Endothelial cell (in vitro differentiated cells): ENCODE data around the gene CAPN9. TPM values are rescaled to one million over a fixed set of nuclear protein-coding genes. Genes with fewer than 3 reads are reported as not detected.

ENCODE experiments used
- DNase-seq: peaks from one replicate; pipeline ENCODE4 v3.0.0; 2021; ENCODE audit warnings: low spot score
- H3K27ac Mint-ChIP-seq: one replicate; pipeline ENCODE4 v1.8.0; 2021; ENCODE audit warnings: mixed read lengths, inconsistent platforms; ENCODE audit not compliant: unreplicated experiment
- H3K27me3 Mint-ChIP-seq: one replicate; pipeline ENCODE4 v1.8.0; 2021; ENCODE audit warnings: mild to moderate bottlenecking, moderate library complexity, mixed read lengths, inconsistent platforms; ENCODE audit not compliant: unreplicated experiment
- H3K36me3 Mint-ChIP-seq: one replicate; pipeline ENCODE4 v1.8.0; 2021; ENCODE audit warnings: mild to moderate bottlenecking, low read depth, mixed read lengths, inconsistent platforms; ENCODE audit not compliant: unreplicated experiment
- H3K4me1 Mint-ChIP-seq: one replicate; pipeline ENCODE4 v1.8.0; 2021; ENCODE audit warnings: mild to moderate bottlenecking, mixed read lengths, inconsistent platforms; ENCODE audit not compliant: unreplicated experiment
- H3K4me3 Mint-ChIP-seq: one replicate; pipeline ENCODE4 v1.8.0; 2021; ENCODE audit warnings: mild to moderate bottlenecking, mixed read lengths, inconsistent platforms; ENCODE audit not compliant: unreplicated experiment
- H3K9me3 Mint-ChIP-seq: one replicate; pipeline ENCODE4 v1.8.0; 2021; ENCODE audit warnings: mixed read lengths, inconsistent platforms; ENCODE audit not compliant: unreplicated experiment
- total RNA-seq: library from RNA; stranded (reverse); fragmentation: NEBNext Ultra II Directional; extraction: Animal tissue kit (Norgen Biotek cat#: 25700); gene quantifications from one replicate; pipeline ENCODE4 v1.2.1, GENCODE V29; 2021; ENCODE audit not compliant: unreplicated experiment
- TF ChIP-seq, protein P1 (sequence below): fragments of 200-600 bp; sonication (generic); IDR thresholded peaks from one replicate; pipeline ENCODE4 v1.5.0; 2021; ENCODE audit warnings: antibody characterized with exemption; ENCODE audit not compliant: unreplicated experiment

Gene CAPN9
- total RNA-seq, 1 donor from 2014 or later = not detected

DNA sequence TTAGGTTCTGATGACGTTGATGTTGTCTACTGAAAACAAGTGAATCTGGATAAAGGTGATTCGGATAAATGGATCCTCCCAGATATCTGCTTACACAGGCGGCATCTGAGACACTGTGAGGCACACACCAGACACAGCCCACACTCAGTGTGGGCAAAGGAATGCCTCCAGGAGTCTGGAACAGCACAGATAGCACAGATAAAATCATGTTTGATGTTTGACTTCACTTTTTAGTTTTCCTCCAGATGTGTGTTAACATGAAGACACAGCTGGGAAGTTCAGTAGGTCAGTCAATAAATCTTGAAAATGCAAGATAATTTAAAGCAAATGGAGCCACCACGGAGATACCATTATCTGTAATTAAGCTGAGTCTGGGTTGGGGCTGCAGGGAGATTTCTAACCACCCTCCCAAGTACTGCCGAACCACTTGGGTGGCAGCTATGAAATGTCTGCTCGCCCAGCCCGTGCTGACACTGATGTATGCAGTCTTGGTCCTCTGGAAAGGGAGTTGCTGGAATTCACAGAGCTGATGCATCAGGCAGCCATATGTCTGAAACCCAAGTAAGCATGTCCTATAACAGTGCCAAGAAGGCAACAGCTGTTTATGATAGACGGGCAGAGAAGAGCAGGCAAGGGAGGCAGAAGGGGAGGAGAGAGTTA lies 11.7 kb downstream of the CAPN9 start:
- Mint-ChIP-seq H3K36me3 (no peaks in the 10 kb centered on the region), H3K27me3 (peaks cover 2% of the 10 kb centered on the region), H3K9me3 (no peaks in the 10 kb centered on the region), H3K4me3 (no peak overlapping the region), H3K4me1 (no peaks in the 10 kb centered on the region), H3K27ac (no peak overlapping the region)
- TF ChIP-seq, protein P1, sequence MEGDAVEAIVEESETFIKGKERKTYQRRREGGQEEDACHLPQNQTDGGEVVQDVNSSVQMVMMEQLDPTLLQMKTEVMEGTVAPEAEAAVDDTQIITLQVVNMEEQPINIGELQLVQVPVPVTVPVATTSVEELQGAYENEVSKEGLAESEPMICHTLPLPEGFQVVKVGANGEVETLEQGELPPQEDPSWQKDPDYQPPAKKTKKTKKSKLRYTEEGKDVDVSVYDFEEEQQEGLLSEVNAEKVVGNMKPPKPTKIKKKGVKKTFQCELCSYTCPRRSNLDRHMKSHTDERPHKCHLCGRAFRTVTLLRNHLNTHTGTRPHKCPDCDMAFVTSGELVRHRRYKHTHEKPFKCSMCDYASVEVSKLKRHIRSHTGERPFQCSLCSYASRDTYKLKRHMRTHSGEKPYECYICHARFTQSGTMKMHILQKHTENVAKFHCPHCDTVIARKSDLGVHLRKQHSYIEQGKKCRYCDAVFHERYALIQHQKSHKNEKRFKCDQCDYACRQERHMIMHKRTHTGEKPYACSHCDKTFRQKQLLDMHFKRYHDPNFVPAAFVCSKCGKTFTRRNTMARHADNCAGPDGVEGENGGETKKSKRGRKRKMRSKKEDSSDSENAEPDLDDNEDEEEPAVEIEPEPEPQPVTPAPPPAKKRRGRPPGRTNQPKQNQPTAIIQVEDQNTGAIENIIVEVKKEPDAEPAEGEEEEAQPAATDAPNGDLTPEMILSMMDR = no peak
- no peak for DNase-seq

DNA sequence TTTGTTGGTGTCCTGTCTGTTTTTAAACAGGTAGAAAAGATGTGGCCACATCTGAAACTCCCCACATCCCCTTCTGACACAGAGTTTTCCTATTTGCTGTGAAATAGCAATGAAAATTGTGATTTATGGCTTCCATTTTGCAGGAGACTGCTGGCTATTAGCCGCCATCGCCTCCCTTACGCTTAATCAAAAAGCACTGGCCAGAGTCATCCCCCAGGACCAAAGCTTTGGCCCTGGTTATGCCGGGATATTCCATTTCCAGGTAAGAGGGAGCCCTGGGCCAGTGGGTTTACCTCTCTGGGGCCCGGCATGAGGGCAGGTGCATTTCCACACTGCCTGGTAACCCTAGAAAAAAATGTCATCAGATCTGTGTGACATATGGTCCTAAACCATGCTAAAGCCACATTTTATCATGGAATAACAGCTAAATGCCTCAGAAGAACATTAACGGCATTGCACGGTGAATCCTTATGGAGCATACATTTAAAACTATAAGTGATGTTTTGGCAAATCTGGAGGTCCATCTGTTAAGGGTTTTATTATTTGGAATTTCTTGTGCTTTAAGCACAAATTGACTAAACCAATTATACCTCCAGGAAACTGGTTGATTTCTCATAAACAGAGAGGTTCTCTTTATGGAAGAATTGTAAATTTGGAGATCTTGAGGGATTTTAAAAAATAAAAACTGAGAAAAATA lies 12.3 kb downstream of the CAPN9 start:
- Mint-ChIP-seq H3K4me3 (no peak overlapping the region), H3K9me3 (no peaks in the 10 kb centered on the region), H3K4me1 (no peaks in the 10 kb centered on the region), H3K36me3 (no peaks in the 10 kb centered on the region), H3K27ac (no peak overlapping the region), H3K27me3 (peaks cover 2% of the 10 kb centered on the region)
- TF ChIP-seq, protein P1 = no peak
- DNase-seq = no peak

DNA sequence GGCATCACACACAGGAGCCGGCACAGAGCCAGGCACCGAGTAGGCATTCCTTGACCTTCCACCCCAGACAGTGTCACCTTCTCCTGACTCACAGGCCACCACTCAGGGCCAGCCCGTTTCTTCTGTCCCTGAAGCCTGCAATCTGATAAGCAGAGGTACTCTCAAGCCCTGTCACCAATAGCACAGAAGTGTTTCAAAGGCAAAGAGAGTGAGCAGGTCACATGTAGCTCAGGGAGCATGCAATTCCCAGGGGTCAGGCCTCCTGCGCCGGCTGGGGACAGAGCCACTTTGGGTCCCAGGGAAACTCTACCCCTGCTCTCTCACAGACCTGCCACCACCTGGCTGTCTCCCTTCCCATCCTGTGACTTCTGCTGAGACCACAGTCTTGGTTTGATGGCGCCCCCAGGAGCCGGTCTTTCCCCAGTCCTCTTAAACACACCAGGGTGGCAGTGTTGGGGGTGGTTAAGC lies 13.2 kb downstream of the CAPN9 start:
- TF ChIP-seq, protein P1 = no peak
- peaks cover 2% of the 10 kb centered on the region for H3K27me3 Mint-ChIP-seq
- H3K27ac Mint-ChIP-seq = no peak overlapping the region
- DNase-seq = no peak
- no peaks in the 10 kb centered on the region for H3K36me3 Mint-ChIP-seq
- no peaks in the 10 kb centered on the region for H3K4me1 Mint-ChIP-seq
- H3K9me3 Mint-ChIP-seq = no peaks in the 10 kb centered on the region
- H3K4me3 Mint-ChIP-seq = no peak overlapping the region

DNA sequence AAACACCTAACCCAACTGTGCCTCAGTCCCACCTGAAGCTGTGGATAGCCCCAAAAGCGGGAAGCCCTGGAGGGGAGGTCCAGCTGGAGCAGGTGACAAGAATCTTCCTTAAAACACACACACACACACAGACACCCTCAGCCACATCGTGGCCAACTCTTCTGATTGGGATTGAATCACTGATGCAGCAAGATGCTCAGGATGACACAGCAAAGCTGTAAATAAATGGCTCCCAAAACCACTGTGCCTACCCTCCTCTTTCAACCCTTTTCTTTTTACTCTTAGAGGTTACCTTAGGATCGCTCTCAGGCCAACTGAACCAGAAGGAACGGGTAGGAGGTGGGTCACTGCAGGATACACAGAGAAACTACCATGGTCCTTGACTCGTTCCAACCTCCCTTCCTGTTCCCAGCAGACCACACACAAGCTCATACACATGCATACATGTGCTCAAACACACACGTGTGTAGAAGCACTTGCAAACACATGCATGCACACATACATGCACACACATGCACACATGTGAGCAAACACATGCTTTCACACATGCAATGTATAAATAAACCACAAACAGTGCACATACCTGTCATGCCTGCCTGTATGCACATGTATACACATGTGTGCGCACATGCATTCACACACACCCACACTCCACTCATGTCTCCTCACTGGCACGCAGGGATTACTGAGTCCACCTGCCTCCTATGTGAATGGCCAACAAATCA lies 14.4 kb downstream of the CAPN9 start:
- Mint-ChIP-seq H3K36me3 (no peaks in the 10 kb centered on the region), H3K4me1 (no peaks in the 10 kb centered on the region), H3K27ac (no peak overlapping the region), H3K9me3 (no peaks in the 10 kb centered on the region), H3K4me3 (no peak overlapping the region), H3K27me3 (peaks cover 2% of the 10 kb centered on the region)
- no peak for DNase-seq
- TF ChIP-seq, protein P1 = no peak
